GM19438 (cell line): ENCODE data around the gene SYT1.
"Not testable (repeated sequence)": the region's sequence is repeated elsewhere in the genome, so short reads cannot be mapped to it uniquely, and the experiment has no call there.

ENCODE experiments used
- ATAC-seq: cut with Tn5 transposase; IDR thresholded peaks from one replicate; pipeline ENCODE4 v1.9.1; 2021; ENCODE audit warnings: low read depth; ENCODE audit not compliant: unreplicated experiment

The SYT1 gene

GRCh38 chr12:79199166-79199565 lies 334.6 kb downstream of the SYT1 start:
- no peak for ATAC-seq

GRCh38 chr12:79200176-79200575 lies 335.6 kb downstream of the SYT1 start:
- no peak for ATAC-seq

GRCh38 chr12:79203058-79203647 lies 338.6 kb downstream of the SYT1 start:
- ATAC-seq, result no peak

GRCh38 chr12:79206871-79207270 lies 342.3 kb downstream of the SYT1 start:
- no peak for ATAC-seq

GRCh38 chr12:79210403-79210802 lies 345.8 kb downstream of the SYT1 start:
- ATAC-seq, result not testable (repeated sequence)

- ATAC-seq, result no peak
These were observed 352.7 kb downstream of the SYT1 start for GRCh38 chr12:79217306-79217705.

GRCh38 chr12:79223210-79223609 lies 358.6 kb downstream of the SYT1 start:
- no peak for ATAC-seq

GRCh38 chr12:79223761-79224160 lies 359.2 kb downstream of the SYT1 start:
- ATAC-seq, result no peak

GRCh38 chr12:79227091-79227490 lies 362.5 kb downstream of the SYT1 start:
- ATAC-seq, result no peak

- no peak for ATAC-seq
These were observed 363.1 kb downstream of the SYT1 start for GRCh38 chr12:79227646-79228045.

GRCh38 chr12:79233341-79233781 lies 368.8 kb downstream of the SYT1 start:
- ATAC-seq, result peak; percentile 72

GRCh38 chr12:79236920-79237319 lies 372.3 kb downstream of the SYT1 start:
- ATAC-seq, result no peak

GRCh38 chr12:79238246-79238645 lies 373.7 kb downstream of the SYT1 start:
- ATAC-seq, result no peak

GRCh38 chr12:79247494-79247893 lies 382.9 kb downstream of the SYT1 start:
- ATAC-seq, result no peak

- ATAC-seq, result no peak
These were observed 385.6 kb downstream of the SYT1 start for GRCh38 chr12:79250186-79250585.

GRCh38 chr12:79250960-79251755 lies 386.6 kb downstream of the SYT1 start:
- ATAC-seq, result no peak

GRCh38 chr12:79252358-79253075 lies 387.9 kb downstream of the SYT1 start:
- no peak for ATAC-seq

GRCh38 chr12:79255288-79255687 lies 390.7 kb downstream of the SYT1 start:
- ATAC-seq, result no peak

GRCh38 chr12:79260923-79261322 lies 396.3 kb downstream of the SYT1 start:
- no peak for ATAC-seq

GRCh38 chr12:79262938-79263337 lies 398.4 kb downstream of the SYT1 start:
- ATAC-seq, result no peak

- no peak for ATAC-seq
These were observed 402.0 kb downstream of the SYT1 start for GRCh38 chr12:79266343-79267144.
